OCI-LY3 (cell line): ENCODE data around the gene PRDM16.

Experiments used
- CTCF ChIP-seq: fragments of 200-600, 300-600 bp; sonication (generic); IDR thresholded peaks from 2 replicates; pipeline ENCODE4 v1.5.1; 2014; ENCODE audit warnings: antibody characterized with exemption, low read length, low read depth
- EZH2phosphoT487 ChIP-seq: fragments of 200-600 bp; shearing (Covaris generic); IDR thresholded peaks from 2 replicates; pipeline ENCODE4 v1.6.1; 2018; ENCODE audit warnings: antibody characterized with exemption, mixed run types, low read depth

GRCh38 chr1:3336641-3337630, 267.9 kb downstream of the PRDM16 start:
- no peak for TF ChIP-seq CTCF
- TF ChIP-seq EZH2phosphoT487: no peak
